GM19372 (cell line): ENCODE measurements around the gene SPRED2.

Source experiments
- ATAC-seq: cut with Tn5 transposase; IDR thresholded peaks from one replicate; pipeline ENCODE4 v1.9.1; 2021; ENCODE audit warnings: mild to moderate bottlenecking, low read depth, moderate library complexity; ENCODE audit not compliant: unreplicated experiment

The SPRED2 gene

GRCh38 chr2:65389476-65389875 is 42.9 kb downstream of the SPRED2 start:
- ATAC-seq, result no peak

GRCh38 chr2:65388596-65389390 is 43.6 kb downstream of the SPRED2 start:
- ATAC-seq, result no peak

GRCh38 chr2:65388051-65388531 is 44.3 kb downstream of the SPRED2 start:
- ATAC-seq, result no peak

- no peak for ATAC-seq
Observed at GRCh38 chr2:65386989-65387388, 45.4 kb downstream of the SPRED2 start.

- no peak for ATAC-seq
Observed at GRCh38 chr2:65386344-65386743, 46.1 kb downstream of the SPRED2 start.

GRCh38 chr2:65383541-65384488 is 48.6 kb downstream of the SPRED2 start:
- no peak for ATAC-seq

GRCh38 chr2:65382776-65383357 is 49.5 kb downstream of the SPRED2 start:
- peak; percentile 79 for ATAC-seq

GRCh38 chr2:65382323-65382722 is 50.1 kb downstream of the SPRED2 start:
- ATAC-seq, result no peak

- ATAC-seq, result no peak
Observed at GRCh38 chr2:65381607-65382051, 50.8 kb downstream of the SPRED2 start.

GRCh38 chr2:65380255-65380654 is 52.1 kb downstream of the SPRED2 start:
- ATAC-seq, result no peak

GRCh38 chr2:65379721-65380171 is 52.7 kb downstream of the SPRED2 start:
- ATAC-seq, result no peak

- no peak for ATAC-seq
Observed at GRCh38 chr2:65379223-65379622, 53.2 kb downstream of the SPRED2 start.

GRCh38 chr2:65378290-65378689 is 54.1 kb downstream of the SPRED2 start:
- no peak for ATAC-seq

- ATAC-seq, result no peak
Observed at GRCh38 chr2:65377556-65378192, 54.7 kb downstream of the SPRED2 start.

GRCh38 chr2:65375723-65376122 is 56.7 kb downstream of the SPRED2 start:
- ATAC-seq, result no peak

GRCh38 chr2:65374999-65375398 is 57.4 kb downstream of the SPRED2 start:
- no peak for ATAC-seq

GRCh38 chr2:65374575-65374974 is 57.8 kb downstream of the SPRED2 start:
- no peak for ATAC-seq

- no peak for ATAC-seq
Observed at GRCh38 chr2:65373365-65373918, 59.0 kb downstream of the SPRED2 start.

GRCh38 chr2:65372619-65373018 is 59.8 kb downstream of the SPRED2 start:
- ATAC-seq, result no peak

- no peak for ATAC-seq
Observed at GRCh38 chr2:65371074-65371434, 61.3 kb downstream of the SPRED2 start.
